Fibroblast of the aortic adventitia (primary cell): ENCODE measurements around the gene OSGEPL1. TPM values are rescaled to one million over a fixed set of nuclear protein-coding genes. Genes with fewer than 3 reads are reported as not detected.
"Not testable (repeated sequence)": the region's sequence is repeated elsewhere in the genome, so short reads cannot be mapped to it uniquely, and the experiment has no call there.

Experiments used
- DNase-seq: peaks from one replicate; pipeline ENCODE4 v3.0.0-alpha.2; 2010; ENCODE audit warnings: low read depth
- H3K4me3 ChIP-seq: 2 replicates; pipeline ENCODE4 v1.5.1; 2011; ENCODE audit warnings: low read depth, mild to moderate bottlenecking, control low read depth, low read length, moderate library complexity
- CTCF ChIP-seq: IDR thresholded peaks from 2 replicates; pipeline ENCODE4 v1.5.1; 2011; ENCODE audit warnings: mild to moderate bottlenecking, low read length, control low read depth, inconsistent platforms; ENCODE audit not compliant: insufficient read depth
- total RNA-seq: library from RNA; depleted of rRNA; stranded (reverse); fragments of >200 nt; gene quantifications from 2 replicates; pipeline ENCODE4 v1.2.3, GENCODE V29; 2012; ENCODE audit warnings: low replicate concordance

OSGEPL1 gene
- total RNA-seq, 1 donor = 14.3 TPM

GRCh38 chr2:189729430-189729829 is 33.2 kb downstream of the OSGEPL1 start:
- H3K4me3 ChIP-seq = no peak overlapping the region
- no peak for TF ChIP-seq CTCF
- no peak for DNase-seq

- DNase-seq = no peak
- H3K4me3 ChIP-seq = no peak overlapping the region
- no peak for TF ChIP-seq CTCF
Observed at GRCh38 chr2:189726849-189727248, 35.7 kb downstream of the OSGEPL1 start.

- no peak overlapping the region for H3K4me3 ChIP-seq
- DNase-seq = no peak
- TF ChIP-seq CTCF = no peak
Observed at GRCh38 chr2:189726271-189726670, 36.3 kb downstream of the OSGEPL1 start.

GRCh38 chr2:189723192-189723591 is 39.4 kb downstream of the OSGEPL1 start:
- no peak overlapping the region for H3K4me3 ChIP-seq
- TF ChIP-seq CTCF = no peak
- DNase-seq = no peak

GRCh38 chr2:189719571-189719970 is 43.0 kb downstream of the OSGEPL1 start:
- no peak for DNase-seq
- H3K4me3 ChIP-seq = no peak overlapping the region
- no peak for TF ChIP-seq CTCF

- DNase-seq = not testable (repeated sequence)
Observed at GRCh38 chr2:189717593-189717992, 45.0 kb downstream of the OSGEPL1 start.

GRCh38 chr2:189709501-189710221 is 52.9 kb downstream of the OSGEPL1 start:
- DNase-seq = no peak
- no peak overlapping the region for H3K4me3 ChIP-seq
- no peak for TF ChIP-seq CTCF

More at GRCh38 chr2:189717593-189717992, 45.0 kb downstream of the OSGEPL1 start:
- H3K4me3 ChIP-seq = not testable (repeated sequence)
